Smooth muscle cell (in vitro differentiated cells): Measurements from ENCODE around the gene SPATA12. TPM values are rescaled to one million over a fixed set of nuclear protein-coding genes. Genes with fewer than 3 reads are reported as not detected.

Source experiments
- DNase-seq: peaks from one replicate; lab custom pipeline; 2025; ENCODE audit not compliant: unreplicated experiment; lab: John Stamatoyannopoulos, UW
- H2AFZ ChIP-seq: fragments of 200-600 bp; sonication (generic); 2 replicates; pipeline ENCODE4 v1.6.0; 2016; ENCODE audit warnings: antibody characterized with exemption, low read depth, mild to moderate bottlenecking
- H3F3A ChIP-seq: fragments of 200-600 bp; sonication (generic); 2 replicates; pipeline ENCODE4 v1.6.0; 2017; ENCODE audit warnings: antibody characterized with exemption, low read depth
- H3K27ac ChIP-seq: fragments of 200-600 bp; sonication (generic); 2 replicates; pipeline ENCODE4 v1.5.1; 2016; ENCODE audit warnings: low read depth, mild to moderate bottlenecking
- H3K27me3 ChIP-seq: fragments of 200-600 bp; sonication (generic); 2 replicates; pipeline ENCODE4 v1.6.1; 2016; ENCODE audit warnings: low read depth, mild to moderate bottlenecking
- H3K36me3 ChIP-seq: fragments of 200-600 bp; sonication (generic); 2 replicates; pipeline ENCODE4 v1.5.1; 2016; ENCODE audit warnings: low read depth
- H3K4me1 ChIP-seq: fragments of 200-600 bp; sonication (generic); 2 replicates; pipeline ENCODE4 v1.5.1; 2016; ENCODE audit warnings: low read depth
- H3K4me2 ChIP-seq: fragments of 200-600 bp; sonication (generic); 2 replicates; pipeline ENCODE4 v1.6.0; 2016; ENCODE audit warnings: mild to moderate bottlenecking
- H3K4me3 ChIP-seq: fragments of 200-600 bp; sonication (generic); 2 replicates; pipeline ENCODE4 v1.5.1; 2016; ENCODE audit warnings: mild to moderate bottlenecking
- H3K79me2 ChIP-seq: fragments of 200-600 bp; sonication (generic); 2 replicates; pipeline ENCODE4 v1.6.0; 2016; ENCODE audit warnings: low read depth, mild to moderate bottlenecking
- H3K9ac ChIP-seq: fragments of 200-600 bp; sonication (generic); 2 replicates; pipeline ENCODE4 v1.6.0; 2016; ENCODE audit warnings: low read depth
- H3K9me3 ChIP-seq: fragments of 200-600 bp; sonication (generic); replicated peaks from 2 replicates; pipeline ENCODE4 v1.5.1; 2016; ENCODE audit warnings: low read depth
- H4K20me1 ChIP-seq: fragments of 200-600 bp; sonication (generic); 2 replicates; pipeline ENCODE4 v1.6.0; 2016; ENCODE audit warnings: low read depth
- CTCF ChIP-seq: fragments of 200-600 bp; sonication (generic); IDR thresholded peaks from 2 replicates; pipeline ENCODE4 v1.5.1; 2017; ENCODE audit warnings: borderline replicate concordance, mild to moderate bottlenecking, antibody characterized with exemption; ENCODE audit not compliant: insufficient read depth, poor library complexity, severe bottlenecking
- WGBS: methylation state at CpG from one replicate; pipeline ENCODE4 v1.1.7; 2016; ENCODE audit warnings: low lambda C conversion rate; 5-methylcytosine and 5-hydroxymethylcytosine counted together
- polyA plus RNA-seq: library from polyadenylated mRNA; unstranded; fragments of >200 nt; fragmentation: Nextera tagmentation; extraction: Ambion mirVana; gene quantifications from 2 replicates; pipeline ENCODE4 v1.2.1, GENCODE V29; 2016
- total RNA-seq: library from RNA; depleted of rRNA; stranded (reverse); fragments of >200 nt; gene quantifications from 2 replicates; pipeline ENCODE4 v1.2.3, GENCODE V29; 2014

Gene SPATA12
- total and polyA plus RNA-seq, 2 experiments from 2014 or later: not detected

GRCh38 chr3:57091521-57092273, 31.2 kb downstream of the SPATA12 start:
- no peak overlapping the region for H3K27ac ChIP-seq
- H3K9me3 ChIP-seq: no peaks in the 10 kb centered on the region
- WGBS: 76% methylated on average over 3 of the region's 3 CpGs
- H3K36me3 ChIP-seq: no peaks in the 10 kb centered on the region
- H4K20me1 ChIP-seq: no peaks in the 10 kb centered on the region
- H3K4me2 ChIP-seq: no peak overlapping the region
- H2AFZ ChIP-seq: peak overlapping the region; percentile 26
- no peak for DNase-seq
- no peaks in the 10 kb centered on the region for H3F3A ChIP-seq
- H3K9ac ChIP-seq: no peak overlapping the region
- no peak for TF ChIP-seq CTCF
- H3K79me2 ChIP-seq: no peaks in the 10 kb centered on the region
- no peaks in the 10 kb centered on the region for H3K4me1 ChIP-seq
- no peak overlapping the region for H3K4me3 ChIP-seq
- H3K27me3 ChIP-seq: no peaks in the 10 kb centered on the region

DNA sequence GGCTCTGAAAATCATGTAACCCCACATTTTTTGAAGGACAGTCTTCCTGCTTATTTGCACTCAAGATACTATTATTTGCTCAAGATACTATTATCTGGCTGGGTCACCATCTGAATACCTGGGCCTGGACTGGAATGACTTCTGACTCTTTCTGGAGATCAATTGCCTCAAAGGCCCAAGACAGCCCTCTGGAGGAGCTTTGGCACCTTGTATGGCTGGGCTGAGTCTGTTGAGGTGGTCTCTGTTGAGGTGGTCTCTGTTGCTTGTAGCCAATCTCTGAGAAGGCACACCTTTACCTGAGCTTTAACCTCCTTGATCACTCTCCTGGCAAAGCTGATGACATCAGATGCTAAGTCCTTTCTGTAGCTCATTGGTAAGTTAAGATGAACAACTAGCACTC, 33.0 kb downstream of the SPATA12 start:
- DNase-seq: no peak
- Histone ChIP-seq H3K36me3 (no peaks in the 10 kb centered on the region), H3K27ac (no peak overlapping the region), H4K20me1 (no peaks in the 10 kb centered on the region), H3K27me3 (no peaks in the 10 kb centered on the region), H3K9ac (no peak overlapping the region), H2AFZ (no peak overlapping the region), H3K9me3 (no peaks in the 10 kb centered on the region), H3K4me3 (no peak overlapping the region), H3K4me2 (no peak overlapping the region), H3K79me2 (no peaks in the 10 kb centered on the region), H3K4me1 (no peaks in the 10 kb centered on the region), H3F3A (no peaks in the 10 kb centered on the region)
- TF ChIP-seq CTCF: no peak

- H3K27ac ChIP-seq: no peak overlapping the region
- H2AFZ ChIP-seq: no peak overlapping the region
- H3K9ac ChIP-seq: no peak overlapping the region
Observed at GRCh38 chr3:57093971-57094535, 33.6 kb downstream of the SPATA12 start.

More at GRCh38 chr3:57093971-57094535, 33.6 kb downstream of the SPATA12 start:
- H3F3A ChIP-seq: no peaks in the 10 kb centered on the region
- no peak for TF ChIP-seq CTCF
- H4K20me1 ChIP-seq: no peaks in the 10 kb centered on the region
- no peaks in the 10 kb centered on the region for H3K9me3 ChIP-seq
- H3K36me3 ChIP-seq: no peaks in the 10 kb centered on the region
- no peaks in the 10 kb centered on the region for H3K27me3 ChIP-seq
- 92% methylated on average over 6 of the region's 6 CpGs for WGBS
- no peaks in the 10 kb centered on the region for H3K79me2 ChIP-seq
- H3K4me3 ChIP-seq: no peak overlapping the region
- no peak overlapping the region for H3K4me2 ChIP-seq
- no peak for DNase-seq
- no peaks in the 10 kb centered on the region for H3K4me1 ChIP-seq
